Measurements from ENCODE around the gene LRRIQ1.

LRRIQ1 gene

DNA sequence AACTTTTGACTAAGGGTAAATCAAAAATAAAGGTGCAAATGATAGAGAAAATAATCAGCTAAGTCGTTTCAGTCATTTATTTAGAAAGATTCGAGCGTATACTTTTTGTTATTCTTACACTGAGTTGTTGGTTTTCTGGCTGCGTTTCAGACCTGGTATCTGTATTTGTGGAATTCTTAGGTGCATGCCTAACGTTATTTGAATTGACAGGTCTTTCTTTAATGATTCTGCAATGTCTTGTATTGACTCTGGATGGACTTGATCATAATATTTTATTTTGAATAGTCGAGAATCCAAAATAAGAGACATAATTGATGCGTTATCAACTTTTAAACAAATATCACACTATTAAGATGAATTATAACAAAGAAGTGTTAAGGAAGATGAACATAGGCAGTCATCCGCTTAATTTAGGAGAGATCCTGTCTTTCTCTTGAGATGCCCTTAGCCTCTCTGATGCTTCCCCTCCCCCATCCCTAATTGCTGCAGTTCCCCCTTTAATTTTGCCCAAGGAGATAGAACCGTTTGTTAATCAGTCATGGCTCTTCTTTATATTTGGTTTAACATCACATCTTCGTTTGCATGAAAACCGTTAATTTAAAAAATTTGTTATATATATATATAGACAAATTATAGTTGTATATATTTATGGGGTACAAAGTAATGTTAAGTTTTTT lies 245.6 kb downstream of the LRRIQ1 start:
- DNase-seq: no peak

DNA sequence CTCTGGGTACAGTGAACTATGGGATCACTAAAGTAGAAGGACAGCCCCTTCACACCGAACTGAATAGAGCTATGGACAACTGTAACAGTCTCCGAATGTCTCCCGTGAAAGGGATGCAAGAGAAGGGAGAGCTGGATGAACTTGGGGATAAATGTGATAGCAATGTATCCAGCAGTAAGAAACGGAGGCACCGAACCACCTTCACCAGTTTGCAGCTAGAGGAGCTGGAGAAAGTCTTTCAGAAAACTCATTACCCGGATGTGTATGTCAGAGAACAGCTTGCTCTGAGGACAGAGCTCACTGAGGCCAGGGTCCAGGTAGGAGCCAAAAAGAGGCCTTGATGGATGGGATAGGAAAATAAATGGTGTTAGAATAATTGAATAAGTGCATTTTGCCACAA lies 247.4 kb downstream of the LRRIQ1 start:
- no peak for DNase-seq
